Bronchial epithelial cell (primary cell): ENCODE results near the gene DGKZ. TPM values are rescaled to one million over a fixed set of nuclear protein-coding genes. Genes with fewer than 3 reads are reported as not detected.

ENCODE experiments used
- DNase-seq: peaks from one replicate; pipeline ENCODE4 v3.0.0-alpha.2; 2010; ENCODE audit warnings: low read depth
- FAIRE-seq: peaks from 2 replicates; lab custom pipeline; 2011; peaks lifted over from hg19 to GRCh38; lab: Jason Lieb, UNC
- H3K27me3 ChIP-seq: 2 replicates; pipeline ENCODE4 v1.5.1; 2011; ENCODE audit warnings: low read length; ENCODE audit not compliant: control insufficient read depth, insufficient read depth
- H3K36me3 ChIP-seq: 2 replicates; pipeline ENCODE4 v1.5.1; 2011; ENCODE audit warnings: low read length; ENCODE audit not compliant: control insufficient read depth, insufficient read depth
- H3K4me3 ChIP-seq: 2 replicates; pipeline ENCODE4 v1.5.1; 2011; ENCODE audit warnings: mild to moderate bottlenecking, low read depth, low read length, control low read depth
- CTCF ChIP-seq: IDR thresholded peaks from 2 replicates; pipeline ENCODE4 v1.5.1; 2011; ENCODE audit warnings: mild to moderate bottlenecking, moderate library complexity, low read length, control low read depth, inconsistent platforms; ENCODE audit not compliant: insufficient read depth, severe bottlenecking
- total RNA-seq: library from RNA; depleted of rRNA; stranded (reverse); fragments of >200 nt; gene quantifications from 2 replicates; pipeline ENCODE4 v1.2.1, GENCODE V29; 2014

The DGKZ gene
- total RNA-seq, 1 donor from 2014 or later: 30.5 TPM

DNA sequence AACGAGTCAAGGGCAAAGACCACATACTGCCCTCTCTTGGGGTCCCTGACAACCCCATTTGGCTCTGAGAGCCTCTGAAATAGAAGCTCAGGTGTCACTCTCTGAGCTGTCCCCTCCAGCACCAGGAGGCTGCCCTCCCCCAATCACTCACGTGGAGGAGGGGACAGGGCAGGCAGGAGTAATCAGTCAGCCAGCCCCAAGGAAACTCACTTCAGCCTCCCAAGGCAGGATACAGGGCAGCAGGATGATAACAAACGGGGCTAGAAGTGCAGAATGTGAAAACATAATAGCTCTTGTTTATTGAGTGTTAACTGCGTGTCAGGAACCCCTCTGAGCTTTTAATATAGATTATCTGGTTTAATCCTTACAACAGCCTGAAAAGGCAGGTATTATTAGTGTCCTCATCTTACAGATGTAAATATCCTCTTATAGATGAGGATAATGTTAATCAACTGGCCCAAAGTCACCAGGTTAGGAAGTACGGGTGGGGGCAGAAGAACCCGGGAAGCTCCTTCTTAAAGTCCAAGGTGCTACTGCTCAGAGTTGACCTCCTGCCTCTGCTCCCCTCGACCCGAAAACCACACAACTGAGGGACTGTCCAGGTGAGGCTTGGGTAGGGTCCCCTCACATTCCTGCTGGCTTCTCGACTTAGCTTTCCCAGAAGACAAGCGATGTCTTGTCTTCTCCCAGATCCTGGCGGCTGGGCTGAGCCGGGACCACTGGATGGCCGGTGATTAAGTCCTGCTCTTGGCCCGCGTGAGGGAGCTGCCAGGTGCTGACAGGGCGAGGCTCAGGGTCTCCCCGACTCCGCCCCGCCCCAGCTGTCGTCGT lies 41.6 kb downstream of the DGKZ start:
- FAIRE-seq (no peak), DNase-seq (no peak)
- no peak for TF ChIP-seq CTCF
- no peak overlapping the region for H3K4me3 ChIP-seq
- H3K27me3 ChIP-seq: peaks cover 28% of the 10 kb centered on the region
- no peaks in the 10 kb centered on the region for H3K36me3 ChIP-seq

GRCh38 chr11:46389450-46390330 lies 42.4 kb downstream of the DGKZ start:
- peak; percentile 23 for DNase-seq
- H3K27me3 ChIP-seq: peaks cover 28% of the 10 kb centered on the region
- peak; percentile 89 for TF ChIP-seq CTCF
- FAIRE-seq: no peak
- peak overlapping the region; percentile 37 for H3K4me3 ChIP-seq
- no peaks in the 10 kb centered on the region for H3K36me3 ChIP-seq

DNA sequence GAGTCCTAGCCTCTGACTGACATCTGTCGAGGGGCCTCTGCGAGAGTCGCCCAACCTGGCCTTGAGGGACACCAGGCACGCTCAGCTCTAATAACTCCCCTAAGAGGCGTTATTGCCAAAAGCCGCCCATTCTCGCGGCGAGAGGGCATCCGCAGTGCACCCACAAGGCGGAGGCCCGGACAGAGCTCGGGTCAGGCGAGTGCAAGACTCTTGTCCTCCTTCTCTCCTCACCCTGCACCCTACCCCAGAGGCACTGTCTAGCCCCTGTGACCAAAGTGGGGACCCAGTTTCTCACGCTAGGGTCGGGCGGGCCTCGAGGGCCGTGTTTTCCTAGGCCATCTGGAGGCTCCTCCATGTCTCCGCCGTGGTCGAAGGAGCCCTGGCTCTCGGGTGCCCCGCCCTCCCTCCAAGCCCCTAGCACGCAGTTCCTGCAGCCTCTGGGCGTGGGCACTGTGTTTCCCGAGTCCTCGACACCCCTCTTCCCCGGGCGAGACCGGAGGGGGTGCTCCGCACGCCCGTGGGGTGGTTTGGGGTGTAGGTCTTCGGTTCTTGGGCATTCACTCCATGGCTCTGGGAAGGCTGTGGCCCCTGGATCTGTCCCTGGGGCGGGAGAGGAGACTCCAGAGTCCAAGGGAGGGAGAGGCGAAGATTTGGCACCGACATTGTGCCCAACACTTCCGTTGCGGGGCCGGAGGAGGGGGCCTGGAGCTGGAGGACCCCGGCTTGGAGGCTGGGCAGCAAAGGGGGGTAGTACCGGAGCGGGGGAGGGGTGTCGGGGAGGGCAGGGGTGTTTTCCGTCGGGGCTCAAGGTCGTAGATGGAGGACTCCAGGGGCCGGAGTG lies 43.3 kb downstream of the DGKZ start:
- no peak overlapping the region for H3K4me3 ChIP-seq
- peaks cover 28% of the 10 kb centered on the region for H3K27me3 ChIP-seq

DNA sequence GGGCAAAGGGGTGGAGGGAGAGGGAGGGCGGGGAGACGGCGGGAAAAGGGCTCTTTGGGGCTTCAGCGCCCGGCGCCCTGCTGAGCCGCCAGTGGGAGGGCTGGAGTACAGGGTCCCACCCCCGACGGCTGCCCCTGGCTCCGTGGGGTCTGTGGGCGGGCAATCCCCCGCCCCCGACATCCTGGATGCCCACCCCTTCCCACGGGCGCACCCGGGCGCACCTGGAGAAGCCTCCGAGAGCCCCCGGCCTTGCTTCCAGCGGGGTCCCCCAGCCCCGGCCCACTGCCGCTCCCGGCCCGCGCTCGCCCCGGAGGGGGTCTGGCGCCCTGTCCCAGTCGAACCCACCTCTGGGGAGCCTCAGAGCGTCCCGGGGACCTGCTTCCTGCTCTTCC lies 43.9 kb downstream of the DGKZ start:
- no peak for TF ChIP-seq CTCF
- peaks cover 28% of the 10 kb centered on the region for H3K27me3 ChIP-seq
- H3K36me3 ChIP-seq: no peaks in the 10 kb centered on the region
- no peak overlapping the region for H3K4me3 ChIP-seq
- DNase-seq: no peak
- FAIRE-seq: no peak

More for the DNA sequence above, 43.3 kb downstream of the DGKZ start:
- FAIRE-seq (no peak), DNase-seq (no peak)
- no peak for TF ChIP-seq CTCF
- no peaks in the 10 kb centered on the region for H3K36me3 ChIP-seq

DNA sequence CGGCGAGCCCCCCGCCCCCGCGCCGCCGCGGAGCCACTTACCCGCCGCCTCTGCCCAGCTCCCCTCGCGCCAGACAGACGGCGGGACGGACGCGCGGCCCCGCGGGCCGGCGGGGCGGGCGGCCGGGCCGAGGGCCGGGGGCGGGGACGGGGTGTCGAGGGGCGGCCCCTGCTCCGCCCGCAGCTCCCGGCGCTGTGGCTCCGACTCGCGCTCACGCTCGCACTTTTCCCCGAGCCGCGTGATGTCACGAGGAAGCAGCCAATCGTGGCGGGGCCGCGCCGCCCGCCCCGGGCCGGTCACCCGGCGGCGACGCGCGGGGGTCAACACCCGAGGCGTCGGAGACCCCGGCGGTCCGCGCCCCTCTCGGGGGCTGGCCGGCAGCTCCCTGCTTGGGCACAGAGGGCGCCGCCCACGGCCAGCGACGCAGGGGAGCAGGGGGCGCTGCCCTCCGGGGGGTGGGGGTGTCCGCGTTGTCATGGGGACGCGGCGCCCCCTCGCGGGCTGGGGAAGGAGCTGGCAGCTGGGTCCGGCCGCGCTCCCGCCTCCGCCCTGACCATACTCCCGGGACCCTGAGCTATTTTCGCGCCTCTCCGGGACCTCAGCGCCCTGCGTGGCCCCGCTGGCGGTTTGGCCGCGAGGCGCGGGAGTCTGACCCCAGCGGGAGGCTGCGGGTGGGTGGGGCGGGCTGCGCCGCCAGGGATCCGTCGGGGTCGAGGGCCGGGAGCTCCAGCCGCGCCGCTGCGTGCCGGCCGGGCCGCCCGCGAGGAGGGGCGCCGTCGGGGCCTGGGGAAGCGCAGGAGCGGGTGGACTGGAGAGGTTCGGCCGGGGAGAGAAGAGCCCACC lies 44.5 kb downstream of the DGKZ start, which contains the start of gene CHRM4:
CHRM4 (minus strand) TSS at position 199 of the 843 bp plus-strand sequence. CDS start 5,219 bp downstream, outside the sequence.
- TF ChIP-seq CTCF: peak; percentile 31
- FAIRE-seq (no peak), DNase-seq (no peak)
- peak within 1 kb of the TSS; percentile 29 for H3K4me3 ChIP-seq
- H3K27me3 ChIP-seq: peaks cover 28% of the 10 kb centered on the region
- no peaks in the 10 kb centered on the region for H3K36me3 ChIP-seq
